NB4 (cell line): ENCODE data around the gene FBXL12.

Source experiments
- CTCF ChIP-seq: IDR thresholded peaks from one replicate; pipeline ENCODE4 v1.5.1; 2012; ENCODE audit warnings: low read depth, low read length
- MAX ChIP-seq: IDR thresholded peaks from 2 replicates; pipeline ENCODE4 v1.6.1; 2011; ENCODE audit warnings: low read depth, low read length
- POLR2A ChIP-seq: IDR thresholded peaks from 2 replicates; pipeline ENCODE4 v1.6.1; 2011; ENCODE audit warnings: mild to moderate bottlenecking; ENCODE audit not compliant: insufficient read length; ENCODE audit errors: extremely low read depth

GRCh38 chr19:9808855-9809824, 9.7 kb downstream of the FBXL12 start:
- TF ChIP-seq CTCF: no peak
- no peak for TF ChIP-seq POLR2A
- no peak for TF ChIP-seq MAX
